ENCODE data around the gene CDK8.
A peak's percentile ranks its signal among the peaks of the same experiment; 100 is the strongest.
"Not testable (repeated sequence)": the region's sequence is repeated elsewhere in the genome, so short reads cannot be mapped to it uniquely, and the experiment has no call there.

CDK8 gene

DNA sequence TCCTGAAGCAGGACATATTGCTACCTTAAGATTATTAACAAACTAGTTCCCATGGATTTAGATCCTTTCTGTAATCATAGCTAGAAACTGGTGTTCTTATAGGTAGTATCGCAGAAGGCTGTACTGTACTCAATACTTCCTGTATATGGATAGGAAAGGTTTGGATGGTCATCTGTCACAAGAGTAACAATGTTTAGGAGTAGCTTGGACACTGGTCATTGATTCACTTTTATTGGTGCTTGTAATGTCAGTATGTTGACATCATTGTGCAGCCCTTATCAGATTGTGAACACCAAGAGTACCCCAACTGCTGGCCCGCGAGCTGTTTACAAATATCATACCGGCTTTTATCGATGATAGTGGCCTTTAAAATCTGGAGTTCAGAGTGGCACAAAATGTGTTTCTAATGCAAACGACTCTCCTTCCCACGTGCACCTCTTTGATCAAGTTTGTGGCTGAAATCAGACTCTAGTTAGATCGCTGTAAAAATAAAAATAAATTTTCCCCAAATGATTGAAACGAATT, 605 bp upstream of the CDK8 start:
- DNase-seq (ENCODE audit: low read depth in 3 of 3), result no peak

GRCh38 chr13:26254583-26255111, 718 bp downstream of the CDK8 start:
- DNase-seq (ENCODE audit: low read depth in 3 of 3), result peak; percentile 11 to 21 (median 17)

DNA sequence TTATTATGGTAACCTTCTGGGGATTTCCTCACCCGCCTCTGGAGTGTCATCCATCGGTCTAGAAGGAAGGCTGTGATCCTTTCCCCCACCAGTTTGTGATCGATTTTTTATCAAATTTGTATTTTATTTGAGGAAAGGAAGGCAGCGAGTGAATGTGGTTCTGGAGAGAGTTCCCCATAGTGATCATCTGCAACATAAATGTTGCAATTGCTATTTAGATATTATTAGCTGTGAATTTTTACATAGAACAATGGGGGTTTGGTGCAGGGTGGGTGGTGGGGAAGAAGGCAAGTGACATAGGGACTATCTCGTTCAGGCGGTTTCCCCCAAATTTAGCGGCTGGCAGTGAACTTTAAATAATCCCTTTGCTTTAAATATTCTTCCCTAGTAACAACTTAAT, 1.2 kb downstream of the CDK8 start:
- no peak for DNase-seq (ENCODE audit: low read depth in 3 of 3)

- DNase-seq (ENCODE audit: low read depth in 3 of 3), result no peak
Measured at GRCh38 chr13:26255691-26256277, 1.9 kb downstream of the CDK8 start.

DNA sequence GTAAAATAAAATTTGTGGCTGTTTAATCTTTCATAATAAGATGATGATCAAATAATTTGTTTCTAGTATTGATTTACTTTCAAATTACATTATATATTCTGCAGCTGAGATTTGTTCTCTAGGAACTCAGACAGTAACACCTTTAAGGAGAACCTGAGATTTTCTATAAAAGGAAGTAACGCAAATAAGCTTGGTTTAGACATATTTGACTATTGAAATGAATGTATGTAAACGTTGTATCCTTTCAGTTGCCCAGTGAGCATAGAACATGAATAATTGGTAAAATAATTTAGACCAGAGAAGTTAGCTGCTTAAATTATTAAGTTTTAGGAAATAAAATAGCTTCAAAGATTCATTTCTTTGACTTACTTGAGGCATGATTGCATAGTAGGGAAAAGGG, 3.1 kb downstream of the CDK8 start:
- no peak for DNase-seq (ENCODE audit: low read depth in 3 of 3)

- no peak for DNase-seq (ENCODE audit: low read depth in 3 of 3)
Measured at GRCh38 chr13:26259634-26260033, 5.7 kb downstream of the CDK8 start.

- DNase-seq (ENCODE audit: low read depth in 3 of 3), result no peak
Measured at GRCh38 chr13:26262156-26262555, 8.2 kb downstream of the CDK8 start.

DNA sequence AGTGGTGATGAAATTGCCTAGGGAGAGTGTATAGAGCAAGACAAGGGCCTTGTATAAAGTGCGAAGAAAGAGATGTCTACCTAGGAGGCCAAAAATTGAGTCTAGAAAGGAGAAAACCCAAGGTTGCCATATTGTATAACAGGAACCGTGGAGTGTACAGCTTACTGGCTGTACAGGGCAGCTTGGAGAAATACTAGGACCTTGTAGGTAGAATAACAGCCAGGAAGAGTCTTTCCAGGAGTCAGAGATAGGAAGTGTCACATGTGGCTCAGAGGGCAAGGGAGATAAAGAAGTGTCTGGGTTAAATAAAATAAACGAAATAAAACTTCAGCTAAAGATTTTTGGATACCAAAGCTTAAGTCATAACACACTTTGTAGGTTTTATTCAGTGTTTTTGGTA, 12.4 kb downstream of the CDK8 start:
- no peak for DNase-seq (ENCODE audit: low read depth in 3 of 3)

DNA sequence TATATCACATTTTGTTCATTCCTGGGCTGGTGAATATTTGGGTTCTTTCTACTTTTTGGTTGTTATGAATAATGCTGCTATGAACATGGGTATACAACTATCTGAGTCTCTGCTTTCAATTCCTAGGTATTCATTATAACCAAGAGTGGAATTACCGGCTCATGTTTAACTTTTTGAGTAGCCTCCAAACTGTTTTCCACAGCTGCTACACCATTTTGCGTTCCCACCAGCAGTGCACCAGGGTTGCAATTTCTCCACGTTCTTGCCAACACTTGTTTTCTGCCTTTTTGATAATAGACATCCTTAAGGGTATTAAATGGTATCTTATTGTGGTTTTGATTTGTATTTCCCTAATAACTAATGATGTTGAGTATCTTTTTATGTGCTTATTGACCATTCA, 16.8 kb downstream of the CDK8 start:
- no peak for DNase-seq (ENCODE audit: low read depth in 3 of 3)

GRCh38 chr13:26272621-26273020, 18.7 kb downstream of the CDK8 start:
- no peak for DNase-seq (ENCODE audit: low read depth in 3 of 3)

- no peak for DNase-seq (ENCODE audit: low read depth in 3 of 3)
Measured at GRCh38 chr13:26280295-26280694, 26.4 kb downstream of the CDK8 start.

GRCh38 chr13:26280822-26281221, 26.9 kb downstream of the CDK8 start:
- DNase-seq (ENCODE audit: low read depth in 3 of 3), result no peak

- DNase-seq (ENCODE audit: low read depth in 3 of 3), result not testable (repeated sequence)
Measured at GRCh38 chr13:26285911-26286310, 32.0 kb downstream of the CDK8 start.

DNA sequence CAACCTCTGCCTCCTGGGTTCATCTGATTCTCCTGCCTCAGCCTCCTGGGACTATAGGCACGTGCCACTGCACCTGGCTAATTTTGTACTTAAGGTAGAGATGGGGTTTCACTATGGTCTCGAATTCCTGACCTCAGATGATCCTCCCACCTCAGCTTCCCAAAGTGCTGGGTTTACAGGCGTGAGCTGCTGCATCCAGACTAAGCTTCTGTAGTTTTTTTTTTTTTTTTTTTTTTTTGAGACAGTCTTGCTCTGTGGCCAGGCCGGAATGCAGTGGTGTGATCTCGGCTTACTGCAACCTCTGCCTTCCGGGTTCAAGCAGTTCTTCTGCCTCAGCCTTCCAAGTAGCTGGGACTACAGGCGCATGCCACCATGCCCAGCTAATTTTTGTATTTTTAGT, 34.9 kb downstream of the CDK8 start:
- DNase-seq (ENCODE audit: low read depth in 3 of 3), result not testable (repeated sequence)

DNA sequence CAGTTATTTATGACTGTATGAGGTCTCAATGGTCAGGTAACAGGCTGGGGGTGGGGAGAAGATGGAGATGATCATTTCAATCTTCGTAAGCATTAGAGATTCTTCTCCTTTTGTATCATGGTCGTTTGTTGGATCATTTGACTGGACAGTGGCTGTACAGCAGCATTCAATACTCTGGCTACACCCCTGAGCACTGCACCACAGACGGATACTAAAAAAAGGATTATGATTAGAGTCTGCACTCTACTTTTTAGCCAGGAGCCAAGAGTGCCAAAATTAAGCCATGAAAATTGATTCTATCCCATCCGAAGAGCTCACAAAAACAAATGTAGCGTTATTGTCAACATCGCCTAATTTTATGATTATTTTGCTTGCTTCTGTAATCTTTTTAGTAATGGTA, 41.9 kb downstream of the CDK8 start:
- no peak for DNase-seq (ENCODE audit: low read depth in 3 of 3)

DNA sequence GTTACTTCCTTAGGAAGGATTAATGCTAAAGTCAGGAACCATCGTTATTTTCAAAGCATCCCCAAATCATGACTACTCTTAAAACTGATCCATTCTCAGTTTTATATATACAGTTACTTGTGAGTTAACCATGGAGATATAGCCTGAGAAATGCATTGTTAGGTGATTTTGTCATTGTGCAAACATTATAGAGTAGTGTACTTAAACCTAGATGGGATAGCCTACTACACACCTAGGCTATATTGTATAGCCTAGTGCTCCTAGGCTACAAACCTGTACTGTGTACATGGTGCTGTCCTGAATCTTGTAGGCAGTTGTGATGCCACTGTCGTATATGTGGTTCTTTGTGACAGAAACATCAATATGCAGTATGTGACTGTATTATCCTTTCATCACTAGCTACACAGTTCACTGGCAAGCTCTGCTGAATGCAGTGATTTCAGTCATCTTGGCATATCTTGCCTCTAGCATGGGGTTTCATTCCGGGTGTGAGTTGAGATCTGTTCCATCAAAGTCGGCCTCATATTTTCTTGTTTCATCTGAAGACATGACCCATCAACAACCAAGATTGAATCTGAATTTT, 45.3 kb downstream of the CDK8 start:
- DNase-seq (ENCODE audit: low read depth in 3 of 3), result no peak

DNA sequence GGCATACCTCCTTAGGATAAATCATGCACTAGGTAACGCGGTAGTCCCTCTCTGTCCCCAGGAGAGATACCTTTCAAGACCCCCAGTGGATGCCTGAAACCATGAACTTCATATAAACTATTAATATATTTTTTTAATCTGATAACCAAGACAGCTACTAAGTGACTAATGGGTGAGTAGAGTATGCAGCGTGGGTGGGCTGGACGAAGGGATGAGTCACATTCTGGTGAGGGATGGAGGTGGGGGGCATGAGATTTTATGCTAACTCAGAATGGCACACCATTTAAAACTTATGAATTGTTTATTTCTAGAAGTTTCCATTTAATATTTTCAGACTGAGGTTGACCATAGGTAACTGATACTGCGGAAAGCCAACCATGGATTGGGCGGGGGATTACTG, 46.2 kb downstream of the CDK8 start:
- DNase-seq (ENCODE audit: low read depth in 3 of 3), result no peak

DNA sequence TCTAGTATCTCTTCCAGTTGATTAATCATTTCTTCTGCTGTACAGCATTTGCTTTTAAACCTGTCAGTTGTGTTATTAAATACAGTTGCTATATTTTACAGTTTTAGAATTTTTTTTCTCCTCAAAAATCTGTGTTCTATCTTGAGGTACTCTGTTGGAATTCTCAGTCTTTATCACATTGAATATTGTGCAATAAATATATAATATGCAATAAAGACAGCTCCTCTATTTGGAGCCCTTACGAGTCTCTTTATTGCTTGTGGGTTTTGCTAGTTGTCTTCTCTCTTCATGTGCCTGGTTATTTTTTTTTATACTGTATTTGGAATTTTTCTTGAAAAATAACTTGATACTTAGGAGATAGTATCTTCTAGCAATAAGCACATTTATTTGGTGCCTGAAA, 51.7 kb downstream of the CDK8 start:
- DNase-seq (ENCODE audit: low read depth in 3 of 3), result no peak

DNA sequence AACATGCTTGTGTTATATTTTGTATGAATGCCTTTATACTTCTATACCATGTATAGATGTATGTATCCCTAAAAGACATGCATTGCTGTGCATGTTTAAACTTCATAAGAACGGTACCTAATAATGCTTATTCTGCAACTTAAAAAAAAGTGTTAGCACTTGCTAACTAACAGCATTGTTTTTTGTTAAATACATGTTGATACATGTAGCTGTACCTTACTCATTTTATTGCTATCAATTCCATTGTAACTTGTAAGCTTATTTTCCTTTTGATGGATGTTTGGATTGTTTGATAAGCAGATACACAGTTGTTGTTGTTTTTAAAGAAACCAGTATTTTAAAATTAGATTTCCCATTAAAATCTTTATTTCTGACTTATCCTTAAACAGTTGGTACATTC, 53.8 kb downstream of the CDK8 start:
- DNase-seq (ENCODE audit: low read depth in 3 of 3), result no peak

DNA sequence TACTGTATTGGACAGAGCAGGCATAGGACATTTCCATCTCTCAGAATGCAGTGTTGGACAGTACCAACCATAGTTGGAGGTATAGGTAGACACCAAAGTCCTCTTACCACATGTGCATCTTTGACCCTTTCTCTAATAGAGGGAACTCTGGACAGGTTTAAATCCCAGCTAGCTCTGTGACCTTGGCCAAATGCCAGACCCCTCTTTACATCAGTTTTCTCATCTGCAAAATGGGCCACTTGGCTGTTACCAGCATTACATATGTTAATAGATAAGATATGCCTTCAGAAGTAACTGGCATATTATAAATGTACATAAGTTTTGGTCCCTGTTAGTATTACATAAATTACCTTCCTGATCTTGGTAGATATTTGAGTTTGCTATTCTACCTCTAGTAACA, 54.3 kb downstream of the CDK8 start:
- no peak for DNase-seq (ENCODE audit: low read depth in 3 of 3)

GRCh38 chr13:26308836-26309235, 54.9 kb downstream of the CDK8 start:
- DNase-seq (ENCODE audit: low read depth in 3 of 3), result no peak

DNA sequence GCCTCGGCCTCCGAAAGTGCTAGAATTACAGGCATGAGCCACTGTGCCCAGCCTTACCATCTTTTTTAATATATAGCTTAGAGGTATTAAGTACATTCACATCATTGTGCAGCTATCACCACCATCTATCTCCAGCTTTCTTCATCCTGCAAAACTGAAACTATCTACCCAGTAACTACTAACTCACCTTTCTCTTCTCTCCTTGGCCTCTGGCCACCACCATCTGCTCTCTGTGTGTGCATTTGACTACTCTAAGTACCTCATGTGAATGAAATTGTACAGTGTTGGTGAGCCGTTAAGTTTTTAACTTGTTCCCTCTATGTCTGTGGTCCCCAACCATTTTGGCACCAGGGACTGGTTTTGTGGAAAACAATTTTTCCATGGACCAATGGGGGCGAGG, 56.1 kb downstream of the CDK8 start:
- no peak for DNase-seq (ENCODE audit: low read depth in 3 of 3)

DNA sequence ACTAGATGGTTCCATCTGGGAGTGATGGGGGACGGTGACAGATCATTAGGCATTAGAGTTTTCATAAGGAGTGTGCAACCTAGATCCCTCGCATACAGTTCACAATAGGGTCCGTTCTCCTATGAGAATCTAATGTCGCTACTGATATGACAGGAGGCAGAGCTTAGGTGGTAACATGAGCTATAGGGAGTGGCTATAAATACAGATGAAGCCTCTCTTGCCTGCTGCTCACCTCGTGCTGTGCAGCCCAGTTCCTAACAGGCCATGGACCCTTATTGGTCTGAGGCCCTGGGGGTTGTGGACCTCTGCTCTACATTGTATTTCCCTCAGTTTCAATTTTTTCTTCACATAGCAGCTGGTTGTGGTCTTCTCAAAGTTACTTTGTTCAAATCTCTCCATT, 56.5 kb downstream of the CDK8 start:
- DNase-seq (ENCODE audit: low read depth in 3 of 3), result no peak

DNA sequence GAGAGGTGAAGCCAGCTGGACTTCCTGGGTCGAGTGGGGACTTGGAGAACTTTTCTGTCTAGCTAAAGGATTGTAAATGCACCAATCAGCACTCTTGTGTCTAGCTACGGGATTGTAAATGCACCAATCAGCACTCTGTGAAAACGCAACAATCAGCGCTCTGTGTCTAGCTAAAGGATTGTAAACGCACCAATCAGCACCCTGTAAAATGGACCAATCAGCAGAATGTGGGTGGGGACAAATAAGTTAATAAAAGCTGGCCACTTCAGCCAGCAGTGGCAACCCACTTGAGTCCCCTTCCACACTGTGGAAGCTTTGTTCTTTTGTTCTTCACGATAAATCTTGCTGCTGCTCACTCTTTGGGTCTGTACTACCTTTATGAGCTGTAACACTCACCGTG, 58.1 kb downstream of the CDK8 start:
- not testable (repeated sequence) for DNase-seq (ENCODE audit: low read depth in 3 of 3)
